NCI-H1436 (cell line): ENCODE measurements around the gene UBTD1.

Experiments
- DNase-seq: peaks from one replicate; lab custom pipeline; 2025; lab: John Stamatoyannopoulos, UW

UBTD1 gene

DNA sequence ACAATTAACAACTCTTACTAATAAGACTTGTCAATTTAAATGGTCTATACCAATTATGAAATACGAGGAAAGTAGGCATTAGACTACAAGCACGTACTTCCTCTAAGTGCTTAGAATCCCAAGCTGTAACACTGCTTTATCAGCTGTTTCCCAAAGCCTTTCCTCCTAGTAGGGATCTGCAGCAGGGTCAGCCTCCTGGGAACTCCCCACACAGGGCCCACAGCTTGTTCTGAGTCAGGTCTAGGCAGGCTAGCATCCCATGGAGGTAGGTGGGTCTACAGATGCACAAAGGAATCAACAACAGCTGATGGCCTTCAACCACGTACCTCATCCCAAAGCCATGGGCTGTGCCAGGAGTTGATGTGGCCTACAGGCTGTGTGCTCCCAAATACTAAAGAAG, 15.2 kb upstream of the UBTD1 start:
- DNase-seq: no peak

- no peak for DNase-seq
These were observed 14.8 kb upstream of the UBTD1 start for GRCh38 chr10:97483921-97484320.

- no peak for DNase-seq
These were observed 13.0 kb upstream of the UBTD1 start for GRCh38 chr10:97485647-97486281.

- DNase-seq: no peak
These were observed 8.1 kb upstream of the UBTD1 start for GRCh38 chr10:97490592-97490991.

DNA sequence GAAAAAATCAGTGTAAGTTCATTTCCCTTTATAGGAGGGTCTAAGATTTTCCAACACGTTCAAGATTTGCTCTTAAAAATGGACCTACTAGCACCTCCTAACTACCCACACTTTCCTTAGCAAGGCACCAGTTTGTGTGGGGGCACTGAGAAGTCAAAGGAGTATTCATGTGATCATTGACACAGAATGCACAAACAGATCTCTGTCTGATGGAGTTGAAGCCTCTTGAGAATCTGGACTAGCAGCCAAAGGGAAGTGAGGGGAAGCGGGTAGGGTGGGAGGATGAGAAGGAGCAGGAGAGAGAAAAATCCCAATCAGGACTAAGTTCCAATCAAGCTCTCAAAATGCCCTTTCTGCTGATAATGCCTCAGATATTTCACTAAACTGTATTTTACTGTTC, 4.6 kb upstream of the UBTD1 start:
- no peak for DNase-seq

DNA sequence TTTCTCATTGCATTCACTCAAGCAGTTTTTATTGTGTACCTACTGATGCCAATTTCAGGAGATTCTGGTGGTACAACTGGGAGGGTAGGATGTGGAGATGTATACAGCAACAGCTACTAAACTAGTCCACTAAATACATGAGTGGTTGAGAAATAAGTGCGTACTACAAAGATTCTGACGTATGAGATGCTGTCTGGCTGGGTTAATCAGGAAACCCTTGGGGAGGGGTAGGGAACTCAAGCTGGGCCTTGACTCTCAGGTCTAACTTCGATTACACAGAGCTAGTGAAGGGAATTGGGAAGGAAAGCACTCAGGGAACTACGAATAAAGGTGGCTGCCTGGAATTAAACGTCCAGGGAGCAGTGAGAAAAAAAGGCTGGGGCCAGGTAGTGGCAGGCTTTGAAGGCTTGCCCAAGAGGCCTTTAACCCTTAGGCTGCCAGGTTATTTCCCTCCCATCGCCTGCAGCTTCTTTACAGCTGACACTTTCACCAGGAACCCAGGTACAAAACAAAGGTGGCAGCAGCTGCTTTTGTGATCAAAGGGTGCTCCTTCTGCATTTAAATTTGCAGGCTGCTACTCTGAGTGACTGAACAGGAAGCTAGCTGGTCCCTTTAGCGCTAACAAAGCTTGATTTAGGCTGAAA, 3.7 kb upstream of the UBTD1 start:
- DNase-seq: no peak

GRCh38 chr10:97497572-97498075, 1.1 kb upstream of the UBTD1 start:
- DNase-seq: peak; percentile 42

DNA sequence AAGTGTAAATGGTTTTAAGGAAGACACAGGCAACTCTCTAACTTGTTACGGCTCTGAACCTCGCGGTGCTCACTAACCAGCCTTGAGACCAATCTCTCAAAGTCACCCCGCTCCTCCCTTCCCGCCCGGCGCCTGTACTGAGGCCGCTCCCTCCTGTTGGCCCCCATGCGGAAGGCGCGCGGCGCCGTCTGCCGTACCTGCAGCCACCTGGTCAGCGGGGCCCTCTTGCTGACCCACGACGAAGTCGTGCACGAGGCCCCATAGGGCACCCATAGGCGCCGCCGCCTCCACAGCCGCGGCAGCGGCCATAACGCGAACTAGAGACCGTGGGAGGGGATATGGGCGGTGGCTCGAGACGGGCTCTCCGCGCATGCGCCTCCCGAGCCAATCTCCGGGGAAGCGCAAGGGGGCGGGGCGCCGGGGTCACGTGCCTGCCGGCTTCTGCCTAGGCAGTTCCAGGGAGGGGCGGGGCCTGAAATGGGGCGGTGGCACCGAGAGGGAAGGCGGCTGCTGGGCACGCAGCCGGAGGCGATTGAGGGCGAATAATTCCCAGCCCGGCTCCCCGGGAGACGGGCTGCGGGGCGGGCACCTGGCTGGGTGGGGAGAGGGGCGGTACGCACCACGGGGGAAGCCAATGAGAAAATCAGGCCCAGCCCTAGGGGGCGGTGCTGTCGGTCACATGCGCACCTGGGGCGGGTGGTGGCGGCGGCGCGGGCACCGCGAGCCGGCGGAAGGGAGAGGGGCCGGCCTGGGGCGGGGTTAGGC, 466 bp upstream of the UBTD1 start, which contains the start of gene MMS19:
Gene MMS19, minus strand, starts transcription at position 347 of the 765 bp plus-strand sequence. Its CDS starts 38 bp downstream, at position 309.
- peak; percentile 99 for DNase-seq

DNA sequence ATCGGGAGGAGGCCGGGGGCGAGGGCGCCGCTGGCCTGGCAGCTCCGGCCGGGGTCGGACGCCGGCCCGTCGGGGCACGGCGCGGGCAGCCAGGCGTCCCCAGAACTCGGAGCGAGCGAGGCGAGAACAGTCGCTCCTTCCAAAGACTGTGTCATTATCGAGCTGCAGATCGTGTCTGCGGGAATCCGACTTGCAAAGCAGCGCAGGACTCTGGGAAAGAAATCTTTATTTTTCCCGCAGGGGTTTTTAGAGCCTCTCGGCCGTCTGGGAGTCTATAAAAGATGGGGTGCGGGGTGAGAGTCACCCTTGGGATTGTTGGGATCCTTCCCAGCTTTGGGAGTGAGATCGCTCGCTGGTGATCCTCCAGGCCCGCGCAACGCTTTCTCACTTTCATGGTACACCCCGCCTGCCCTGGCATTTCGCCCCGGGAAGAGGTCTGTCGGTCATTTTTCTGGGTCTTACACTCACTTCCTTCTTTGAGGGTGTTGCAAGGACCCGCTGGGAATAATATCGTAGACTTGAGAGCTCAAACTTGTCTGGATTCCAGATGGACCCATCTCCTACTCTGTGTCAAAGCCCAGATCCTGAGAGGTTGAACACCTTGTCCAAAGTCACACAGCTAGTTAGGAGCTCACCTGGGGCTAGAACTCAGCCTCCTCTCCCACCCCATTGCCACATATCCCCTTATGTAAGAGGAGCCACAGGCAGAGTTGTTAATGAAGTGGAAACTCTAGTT, 1.0 kb downstream of the UBTD1 start:
- no peak for DNase-seq

GRCh38 chr10:97500297-97500575, 1.5 kb downstream of the UBTD1 start:
- DNase-seq: no peak

DNA sequence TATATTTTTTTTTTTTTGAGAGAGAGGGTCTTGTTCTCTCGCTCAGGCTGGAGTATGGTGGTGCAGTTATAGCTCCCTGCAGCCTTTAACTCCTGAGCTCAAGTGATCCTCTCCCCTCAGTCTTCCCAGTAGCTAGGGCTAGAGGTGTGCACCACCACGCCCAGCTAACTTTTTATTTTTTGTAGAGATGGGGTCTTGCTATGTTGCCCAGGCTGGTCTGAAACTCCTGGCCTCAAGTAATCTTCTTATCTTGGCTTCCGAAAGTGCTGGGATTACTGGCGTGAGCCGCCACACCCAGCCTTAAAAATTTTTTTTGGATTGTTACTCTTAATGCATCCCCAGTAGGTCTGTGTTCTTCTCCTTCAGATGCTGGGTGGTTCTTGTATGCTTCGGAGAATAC, 4.2 kb downstream of the UBTD1 start:
- DNase-seq: no peak

DNA sequence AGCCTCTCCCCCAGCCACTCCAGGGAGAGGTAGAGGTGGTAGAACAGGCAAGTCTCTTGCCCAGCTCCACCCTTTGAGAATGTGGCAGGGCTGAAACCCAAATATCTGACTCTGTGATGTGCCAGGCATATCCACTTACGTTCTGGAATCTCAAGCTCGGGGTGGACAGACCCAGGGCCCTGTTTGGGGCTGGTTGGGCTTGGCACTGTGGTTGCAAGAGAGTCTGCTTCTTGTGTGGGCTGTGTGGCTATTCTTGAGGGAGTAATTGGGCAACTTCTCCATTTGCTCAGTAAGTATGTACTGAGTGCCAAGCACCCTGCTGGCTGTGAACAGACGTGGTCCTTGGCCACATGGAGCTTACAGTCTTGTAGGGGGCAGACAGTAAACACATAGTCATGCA, 4.7 kb downstream of the UBTD1 start:
- no peak for DNase-seq

DNA sequence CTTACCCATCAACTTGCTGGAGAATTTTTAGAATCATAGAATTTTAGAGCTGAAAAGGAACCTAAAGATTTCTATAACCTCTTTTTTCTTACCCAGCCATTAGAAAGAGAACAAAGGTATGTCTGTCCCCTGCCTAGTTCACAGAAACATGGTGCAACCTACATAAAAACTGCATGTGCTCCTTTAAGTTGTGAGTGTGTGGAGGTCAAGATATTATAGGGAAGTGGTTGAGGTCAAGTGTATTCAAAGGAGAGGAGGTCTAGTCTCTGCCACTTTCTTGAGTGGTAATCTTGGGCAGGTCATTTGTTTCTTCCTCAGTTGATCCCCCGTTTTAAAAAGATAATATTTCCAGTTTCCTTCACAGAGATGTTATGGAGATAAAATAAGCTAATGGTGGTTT, 6.4 kb downstream of the UBTD1 start:
- no peak for DNase-seq

DNA sequence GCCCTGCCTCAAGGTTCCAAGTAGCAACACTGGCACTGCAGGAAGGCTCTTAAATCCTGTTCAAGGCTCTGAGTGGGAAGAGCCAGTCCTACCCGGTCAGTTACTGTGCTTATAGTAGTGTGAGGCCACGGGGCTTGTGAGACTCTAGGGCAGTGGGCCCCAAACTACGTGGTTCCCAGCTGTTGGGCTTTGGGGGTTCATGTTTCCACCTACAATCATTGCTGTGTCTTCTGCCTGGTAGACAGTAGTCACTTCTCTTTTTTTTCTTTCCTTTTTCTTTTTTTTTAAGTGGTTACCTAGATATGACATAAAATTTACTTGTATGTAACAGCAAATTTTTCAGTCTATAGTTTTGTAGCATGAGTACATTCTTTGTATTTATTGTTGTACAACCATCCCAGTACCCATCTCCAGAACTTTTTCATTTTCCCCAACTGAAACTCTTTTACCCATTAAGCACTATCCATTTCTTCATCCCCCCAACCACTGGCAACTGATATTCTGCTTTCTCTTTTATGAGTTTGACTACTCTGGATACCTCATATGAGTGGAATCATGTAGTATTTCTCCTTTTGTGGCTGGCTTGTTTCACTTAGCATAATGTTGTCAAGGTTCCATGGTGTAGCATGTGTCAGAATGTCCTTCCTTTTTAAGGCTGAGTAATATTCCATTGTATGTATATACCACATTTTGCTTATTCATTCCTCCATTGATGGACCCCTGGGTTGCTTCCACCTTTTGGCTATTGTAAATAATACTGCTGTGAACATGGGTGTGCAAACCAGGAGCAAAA, 7.7 kb downstream of the UBTD1 start:
- no peak for DNase-seq

DNA sequence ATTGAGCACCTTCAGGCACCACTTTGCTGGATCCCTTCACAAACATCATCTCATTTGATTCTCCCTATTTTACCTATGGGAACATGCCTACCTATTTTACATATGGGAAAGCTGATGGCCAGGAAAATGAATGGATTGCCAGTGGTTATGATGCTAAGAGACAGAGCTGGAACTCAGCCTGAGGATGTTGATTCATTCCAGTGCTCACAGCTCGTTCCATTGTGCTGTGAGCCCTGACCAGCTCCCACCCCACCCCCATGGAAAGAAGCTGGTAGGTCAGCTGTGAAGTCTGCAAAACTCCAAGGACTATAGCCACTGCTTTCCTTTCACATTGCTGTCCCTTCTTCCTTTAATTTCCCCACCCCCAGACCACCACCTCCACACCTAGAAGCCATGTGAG, 9.6 kb downstream of the UBTD1 start:
- DNase-seq: no peak

DNA sequence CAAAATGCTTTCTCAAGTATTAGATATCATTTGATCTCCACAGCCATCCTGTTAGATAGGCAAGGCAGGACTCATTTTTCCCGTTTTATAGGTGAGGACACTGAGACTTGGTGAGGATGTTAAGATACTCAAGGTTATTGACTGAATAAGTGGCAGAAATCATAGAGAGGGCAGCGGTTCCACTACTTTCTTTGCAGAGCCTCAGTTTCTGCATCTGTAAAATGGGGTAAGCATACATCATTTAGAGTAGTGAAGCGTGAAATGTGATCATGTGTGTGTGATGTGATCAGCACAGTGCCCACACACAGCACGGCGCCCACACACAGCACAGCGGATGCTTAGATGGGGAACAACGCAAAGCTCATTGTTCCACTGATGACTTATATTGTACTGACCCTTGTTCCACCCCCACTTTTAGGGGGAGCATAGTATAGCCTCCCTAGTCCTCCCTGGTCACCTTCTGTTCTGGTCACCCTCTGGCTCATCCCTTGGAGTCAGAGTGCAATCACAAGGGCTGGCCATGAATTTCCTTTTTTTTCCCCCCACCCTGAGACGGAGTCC, 10.5 kb downstream of the UBTD1 start:
- DNase-seq: no peak

DNA sequence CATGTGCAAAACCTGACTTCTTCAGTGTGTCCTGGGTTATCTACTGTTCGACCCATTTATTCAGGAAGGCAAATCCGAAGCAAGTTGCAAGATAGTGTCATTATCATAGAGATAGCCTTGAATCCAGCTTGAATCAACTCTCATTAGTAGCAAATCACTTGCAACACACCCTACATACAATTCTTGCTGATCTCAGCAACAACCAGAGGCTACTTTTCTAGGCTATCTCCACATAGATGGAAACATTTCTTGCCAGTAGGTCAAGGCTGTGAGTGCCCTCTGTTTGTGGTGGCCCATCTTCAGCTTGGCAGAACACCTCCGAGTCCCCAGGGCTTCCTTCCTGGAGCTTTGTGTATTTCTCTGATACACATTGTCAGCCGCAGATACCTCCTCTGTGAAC, 12.0 kb downstream of the UBTD1 start:
- no peak for DNase-seq

- DNase-seq: no peak
These were observed 13.2 kb downstream of the UBTD1 start for GRCh38 chr10:97511711-97512440.

GRCh38 chr10:97512993-97513392, 14.3 kb downstream of the UBTD1 start:
- DNase-seq: no peak

- DNase-seq: no peak
These were observed 15.6 kb downstream of the UBTD1 start for GRCh38 chr10:97514344-97514743.
